ENCODE data around the gene DCAF16. TPM values are rescaled to one million over a fixed set of nuclear protein-coding genes. Genes with fewer than 3 reads are reported as not detected.

Gene DCAF16
- total RNA-seq, 1 donor from 2014 or later, result 24.5 TPM

- H3K27ac Mint-ChIP-seq (ENCODE audit: unreplicated experiment), result no peak overlapping the region
These were observed 24.0 kb downstream of the DCAF16 start for GRCh38 chr4:17786567-17786966.

GRCh38 chr4:17785858-17786257 is 24.7 kb downstream of the DCAF16 start:
- no peak for DNase-seq (ENCODE audit: low spot score)
- H3K36me3 Mint-ChIP-seq (ENCODE audit: low read depth), result no peaks in the 10 kb centered on the region
- no peak for TF ChIP-seq CTCF (IDR thresholded peaks at IDR 0.05)
- H3K4me3 Mint-ChIP-seq (ENCODE audit: unreplicated experiment), result no peak overlapping the region
- H3K4me1 Mint-ChIP-seq (ENCODE audit: low read depth), result peaks cover 8% of the 10 kb centered on the region
- H3K9me3 Mint-ChIP-seq (ENCODE audit: low read depth), result no peaks in the 10 kb centered on the region
- H3K27me3 Mint-ChIP-seq (ENCODE audit: low read depth), result peaks cover 9% of the 10 kb centered on the region
- no peak overlapping the region for H3K27ac Mint-ChIP-seq (ENCODE audit: unreplicated experiment)

More at GRCh38 chr4:17786567-17786966, 24.0 kb downstream of the DCAF16 start:
- H3K4me1 Mint-ChIP-seq (ENCODE audit: low read depth), result peaks cover 7% of the 10 kb centered on the region
- H3K9me3 Mint-ChIP-seq (ENCODE audit: low read depth), result no peaks in the 10 kb centered on the region
- no peak for DNase-seq (ENCODE audit: low spot score)
- peaks cover 6% of the 10 kb centered on the region for H3K27me3 Mint-ChIP-seq (ENCODE audit: low read depth)
- no peaks in the 10 kb centered on the region for H3K36me3 Mint-ChIP-seq (ENCODE audit: low read depth)
- H3K4me3 Mint-ChIP-seq (ENCODE audit: unreplicated experiment), result no peak overlapping the region
- no peak for TF ChIP-seq CTCF (IDR thresholded peaks at IDR 0.05)

- Mint-ChIP-seq H3K27me3 (ENCODE audit: low read depth) (peaks cover 29% of the 10 kb centered on the region), H3K4me3 (ENCODE audit: unreplicated experiment) (peak within 1 kb of the TSS; percentile 79), H3K4me1 (ENCODE audit: low read depth) (peaks cover 12% of the 10 kb centered on the region), H3K36me3 (ENCODE audit: low read depth) (peaks cover 1% of the 10 kb centered on the region), H3K9me3 (ENCODE audit: low read depth) (peaks cover 5% of the 10 kb centered on the region), H3K27ac (ENCODE audit: unreplicated experiment) (no peak within 1 kb of the TSS)
- no peak for DNase-seq (ENCODE audit: low spot score)
- no peak for TF ChIP-seq CTCF (IDR thresholded peaks at IDR 0.05)
These were observed 29.0 kb downstream of the DCAF16 start, which contains the start of gene FAM184B for GRCh38 chr4:17781300-17782287. Gene FAM184B, minus strand, starts transcription at chr4:17781621. Its CDS starts 322 bp downstream, at chr4:17781299.

- no peak for DNase-seq (ENCODE audit: low spot score)
- peaks cover 12% of the 10 kb centered on the region for H3K4me1 Mint-ChIP-seq (ENCODE audit: low read depth)
- H3K9me3 Mint-ChIP-seq (ENCODE audit: low read depth), result peaks cover 5% of the 10 kb centered on the region
- TF ChIP-seq CTCF (IDR thresholded peaks at IDR 0.05), result no peak
- H3K36me3 Mint-ChIP-seq (ENCODE audit: low read depth), result peaks cover 1% of the 10 kb centered on the region
- peak overlapping the region; percentile 79 for H3K4me3 Mint-ChIP-seq (ENCODE audit: unreplicated experiment)
- H3K27ac Mint-ChIP-seq (ENCODE audit: unreplicated experiment), result no peak overlapping the region
- H3K27me3 Mint-ChIP-seq (ENCODE audit: low read depth), result peaks cover 29% of the 10 kb centered on the region
These were observed 29.9 kb downstream of the DCAF16 start for GRCh38 chr4:17780501-17781299.

- Mint-ChIP-seq H3K4me3 (ENCODE audit: unreplicated experiment) (no peak overlapping the region), H3K9me3 (ENCODE audit: low read depth) (peaks cover 5% of the 10 kb centered on the region), H3K27ac (ENCODE audit: unreplicated experiment) (no peak overlapping the region), H3K4me1 (ENCODE audit: low read depth) (peaks cover 12% of the 10 kb centered on the region), H3K36me3 (ENCODE audit: low read depth) (peaks cover 1% of the 10 kb centered on the region), H3K27me3 (ENCODE audit: low read depth) (peaks cover 29% of the 10 kb centered on the region)
- TF ChIP-seq CTCF (IDR thresholded peaks at IDR 0.05), result no peak
- DNase-seq (ENCODE audit: low spot score), result no peak
These were observed 32.1 kb downstream of the DCAF16 start for GRCh38 chr4:17778431-17778830.
